Skeletal muscle tissue (tissue), 4 donors: ENCODE measurements around the gene SVIL. TPM values are rescaled to one million over a fixed set of nuclear protein-coding genes. Genes with fewer than 3 reads are reported as not detected.
"Not testable (repeated sequence)": the region's sequence is repeated elsewhere in the genome, so short reads cannot be mapped to it uniquely, and the experiment has no call there.

ENCODE experiments used
- H3K27ac ChIP-seq: one replicate; pipeline ENCODE4 v1.7.0; 2013; ENCODE audit warnings: mild to moderate bottlenecking, low read depth, low read length, inconsistent platforms
- H3K27me3 ChIP-seq, 3 donors: one replicate each; pipeline ENCODE4 v1.7.0; 2013; ENCODE audit warnings: low read length in 3 of 3; ENCODE audit not compliant: control insufficient read depth in 3 of 3, insufficient read depth in 3 of 3
- H3K36me3 ChIP-seq, 3 donors: one replicate each; pipeline ENCODE4 v1.7.0; 2013; ENCODE audit warnings: low read length in 3 of 3; ENCODE audit not compliant: control insufficient read depth in 3 of 3, insufficient read depth in 3 of 3
- H3K4me1 ChIP-seq, 3 donors: one replicate each; pipeline ENCODE4 v1.7.0; 2013; ENCODE audit warnings: low read length in 3 of 3, mild to moderate bottlenecking in 3 of 3; ENCODE audit not compliant: control insufficient read depth in 3 of 3, insufficient read depth in 3 of 3
- H3K4me3 ChIP-seq, 3 donors: one replicate each; pipeline ENCODE4 v1.7.0; 2013; ENCODE audit warnings: low read length in 3 of 3
- H3K9ac ChIP-seq, 3 donors: one replicate each; pipeline ENCODE4 v1.7.0; 2013; ENCODE audit warnings: low read length in 3 of 3, mild to moderate bottlenecking in 3 of 3, moderate library complexity in 2 of 3, low read depth in 1 of 3
- H3K9me3 ChIP-seq, 3 donors: one replicate each; pipeline ENCODE4 v1.7.0; 2013; ENCODE audit warnings: low read length in 3 of 3; ENCODE audit not compliant: control insufficient read depth in 3 of 3
- total RNA-seq: library from RNA; depleted of rRNA; stranded (reverse); fragments of >200 nt; gene quantifications from one replicate; pipeline ENCODE4 v1.2.3, GENCODE V29; 2014
- donor health status: Osteomylitis.

SVIL gene
- total RNA-seq, 1 donor from 2014 or later, result 153 TPM

DNA sequence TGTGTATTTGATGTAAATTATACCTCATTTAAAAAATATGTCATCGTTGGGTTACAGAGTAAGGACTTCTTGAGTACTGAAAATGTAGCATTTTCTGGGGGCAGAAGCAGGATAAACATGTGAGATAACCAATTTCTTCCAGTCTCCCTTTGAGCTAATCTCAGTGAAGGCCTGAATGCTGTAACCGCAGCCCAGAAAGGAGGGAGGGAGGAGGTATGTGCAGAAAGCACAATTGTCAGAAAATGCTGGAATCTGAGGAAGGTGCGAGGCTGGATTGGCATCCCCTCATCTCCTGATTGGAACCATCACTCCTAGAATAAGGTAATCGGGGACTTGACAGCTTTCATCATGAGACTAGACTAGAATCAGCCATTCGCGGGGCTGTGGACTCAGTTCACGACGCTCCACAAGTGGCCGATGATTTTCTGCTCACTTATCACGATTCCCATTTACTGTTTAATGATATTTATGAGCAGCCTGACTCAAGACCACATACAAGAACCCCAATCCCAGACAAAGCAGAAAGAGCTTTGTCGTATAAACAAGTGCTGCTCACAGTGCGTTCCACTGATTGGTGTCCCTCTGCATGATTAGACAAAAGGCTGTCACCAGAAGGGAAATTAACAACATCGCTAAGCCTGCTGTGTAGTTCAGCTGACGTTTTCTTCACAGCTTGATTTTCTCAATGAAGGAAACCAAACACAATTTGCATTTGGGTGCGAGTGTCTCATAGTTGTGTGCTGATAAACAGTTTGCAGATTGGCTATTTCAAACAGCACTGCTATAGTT is 93.2 kb downstream of the SVIL start:
- Histone ChIP-seq H3K36me3 (peaks cover 3 to 17% (median 6%) of the 10 kb centered on the region in 3 donors), H3K4me1 (peaks cover 61 to 77% (median 73%) of the 10 kb centered on the region in 3 donors), H3K4me3 (no peak overlapping the region), H3K9ac (no peak overlapping the region), H3K27ac (no peak overlapping the region), H3K9me3 (no peaks in the 10 kb centered on the region), H3K27me3 (no peaks in the 10 kb centered on the region)

DNA sequence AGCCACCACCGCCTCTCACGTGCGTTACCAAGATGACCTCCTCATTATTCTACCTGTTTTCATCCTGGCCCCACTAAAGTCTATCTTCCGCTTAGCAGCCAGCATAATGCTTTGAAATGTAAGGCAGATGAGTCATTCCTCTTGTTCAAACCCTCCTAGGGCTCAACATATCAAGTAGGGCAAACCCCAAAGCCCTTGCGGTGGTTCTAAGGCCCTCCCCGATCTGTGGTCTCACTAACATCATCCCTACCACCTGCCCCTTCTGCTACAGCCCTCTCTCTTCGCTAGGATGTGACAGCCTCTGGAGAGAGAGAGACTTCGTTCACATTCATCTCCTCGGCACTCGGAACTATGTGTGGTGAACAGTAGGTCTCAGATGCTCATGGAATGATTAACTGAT is 94.8 kb downstream of the SVIL start:
- Histone ChIP-seq H3K27me3 (no peaks in the 10 kb centered on the region), H3K27ac (no peak overlapping the region), H3K9ac (no peak overlapping the region), H3K4me1 (peaks cover 77 to 88% (median 84%) of the 10 kb centered on the region in 3 donors), H3K9me3 (no peaks in the 10 kb centered on the region), H3K36me3 (peaks cover 3 to 17% (median 9%) of the 10 kb centered on the region in 3 donors), H3K4me3 (no peak overlapping the region)

DNA sequence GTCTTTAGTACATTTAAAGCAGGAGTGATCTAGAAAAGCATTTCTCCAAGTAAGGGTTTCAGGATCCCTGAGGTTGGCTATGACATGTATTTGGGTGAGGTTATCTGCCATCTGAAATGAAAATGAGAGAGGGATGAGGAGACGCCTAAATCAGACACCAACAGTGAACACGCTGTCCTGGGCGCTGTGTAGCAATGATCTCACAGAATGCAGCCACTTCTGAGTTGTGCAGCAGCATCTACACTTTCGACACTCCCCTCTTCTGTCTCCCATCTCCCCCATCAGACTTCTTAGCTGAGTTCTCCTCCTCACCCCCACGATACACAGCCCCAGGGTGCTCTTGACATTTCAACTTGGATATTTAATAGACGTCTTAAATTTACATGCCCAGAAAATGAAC is 95.4 kb downstream of the SVIL start:
- Histone ChIP-seq H3K9ac (no peak overlapping the region), H3K4me1 (peaks cover 76 to 84% (median 79%) of the 10 kb centered on the region in 3 donors), H3K27me3 (no peaks in the 10 kb centered on the region), H3K36me3 (peaks cover 3 to 14% (median 9%) of the 10 kb centered on the region in 3 donors), H3K4me3 (no peak overlapping the region), H3K9me3 (no peaks in the 10 kb centered on the region), H3K27ac (no peak overlapping the region)

DNA sequence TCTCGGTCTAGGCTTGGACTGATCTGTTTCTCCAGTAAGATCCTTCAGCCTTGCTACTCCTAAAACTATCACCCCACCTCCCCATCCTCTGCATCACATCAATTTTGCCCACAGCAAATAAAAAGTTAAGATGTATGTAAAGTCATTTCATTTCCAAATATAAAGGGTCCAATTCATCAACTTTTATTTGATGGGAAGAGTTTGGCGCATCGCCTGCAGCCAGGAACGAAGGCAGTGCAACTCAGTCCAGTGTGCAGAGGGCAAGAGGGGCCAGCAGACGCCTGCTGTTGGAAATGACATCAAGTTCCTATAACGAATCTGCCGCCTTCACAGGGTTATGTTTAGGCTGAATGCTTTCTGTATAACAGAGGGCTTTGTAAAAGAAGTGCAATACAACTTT is 97.0 kb downstream of the SVIL start:
- H3K9ac ChIP-seq, result peak overlapping the region in 1 of 3 donors; percentile 47
- no peak overlapping the region for H3K4me3 ChIP-seq
- no peaks in the 10 kb centered on the region for H3K9me3 ChIP-seq
- no peak overlapping the region for H3K27ac ChIP-seq
- H3K4me1 ChIP-seq, result peaks cover 63 to 83% (median 72%) of the 10 kb centered on the region in 3 donors
- H3K27me3 ChIP-seq, result no peaks in the 10 kb centered on the region
- peaks cover 12 to 19% (median 19%) of the 10 kb centered on the region in 3 donors for H3K36me3 ChIP-seq

DNA sequence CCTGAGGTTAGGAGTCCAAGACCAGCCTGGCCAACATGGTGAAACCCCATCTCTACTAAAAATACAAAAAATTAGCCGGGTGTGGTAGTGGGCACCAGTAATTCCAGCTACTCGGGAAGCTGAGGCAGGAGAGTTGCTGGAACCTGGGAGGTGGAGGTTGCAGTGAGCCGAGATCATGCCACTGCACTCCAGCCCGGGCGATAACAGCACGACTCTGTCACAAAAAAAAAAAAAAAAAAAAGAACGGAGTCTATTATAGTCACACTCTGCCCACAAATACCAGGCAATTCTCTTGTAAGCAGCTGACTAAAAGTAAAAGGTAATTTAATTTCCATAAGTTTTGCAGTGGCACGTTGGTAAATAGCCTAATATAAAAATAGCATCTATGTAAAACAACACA is 98.1 kb downstream of the SVIL start:
- H3K27me3 ChIP-seq, H3K4me3 ChIP-seq, H3K9me3 ChIP-seq: not testable (repeated sequence)
- H3K27ac ChIP-seq, result peak overlapping the region; percentile 64
- H3K4me1 ChIP-seq, result peaks cover 58 to 82% (median 73%) of the 10 kb centered on the region in 3 donors
- peaks cover 23 to 31% (median 27%) of the 10 kb centered on the region in 3 donors for H3K36me3 ChIP-seq
- H3K9ac ChIP-seq, result peak overlapping the region in 1 of 3 donors; percentile 20

DNA sequence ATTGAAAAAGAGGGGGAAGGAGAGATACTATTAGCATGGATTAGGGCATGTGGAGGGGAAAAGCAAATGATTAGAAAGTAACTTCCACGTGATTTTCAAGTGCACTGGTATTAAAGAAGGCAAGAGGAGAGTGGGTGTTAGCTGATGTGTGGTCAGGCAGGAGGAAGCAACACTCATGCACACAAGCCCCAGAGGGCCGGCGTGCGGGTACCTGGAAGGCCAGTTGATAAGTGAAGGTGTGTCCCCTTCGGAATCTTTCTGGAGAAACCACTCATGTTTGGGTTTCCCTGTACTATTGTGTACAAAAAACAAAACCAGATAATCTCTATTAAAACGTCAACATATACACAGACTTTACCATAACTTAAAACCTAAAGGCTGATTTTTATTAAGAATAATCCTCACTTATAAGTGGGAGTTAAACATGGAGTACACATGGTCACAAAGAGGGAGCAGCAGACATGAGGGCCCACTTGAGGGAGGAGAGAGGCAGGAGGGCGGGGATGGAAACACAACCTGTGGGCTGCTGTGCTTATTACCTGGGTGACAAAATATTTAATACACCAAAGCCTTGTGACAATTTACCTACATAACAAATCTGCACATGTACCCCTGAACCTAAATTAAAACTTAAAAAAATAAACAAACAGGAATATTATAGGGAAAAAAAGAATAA is 98.9 kb downstream of the SVIL start:
- Histone ChIP-seq H3K9ac (peak overlapping the region; percentile 12 to 51 (median 47)), H3K27ac (peak overlapping the region; percentile 64), H3K27me3 (no peaks in the 10 kb centered on the region), H3K4me1 (peaks cover 61 to 80% (median 71%) of the 10 kb centered on the region in 3 donors), H3K9me3 (no peaks in the 10 kb centered on the region), H3K36me3 (peaks cover 26 to 32% (median 32%) of the 10 kb centered on the region in 3 donors), H3K4me3 (peak overlapping the region in 2 of 3 donors; percentile 10 to 15)

DNA sequence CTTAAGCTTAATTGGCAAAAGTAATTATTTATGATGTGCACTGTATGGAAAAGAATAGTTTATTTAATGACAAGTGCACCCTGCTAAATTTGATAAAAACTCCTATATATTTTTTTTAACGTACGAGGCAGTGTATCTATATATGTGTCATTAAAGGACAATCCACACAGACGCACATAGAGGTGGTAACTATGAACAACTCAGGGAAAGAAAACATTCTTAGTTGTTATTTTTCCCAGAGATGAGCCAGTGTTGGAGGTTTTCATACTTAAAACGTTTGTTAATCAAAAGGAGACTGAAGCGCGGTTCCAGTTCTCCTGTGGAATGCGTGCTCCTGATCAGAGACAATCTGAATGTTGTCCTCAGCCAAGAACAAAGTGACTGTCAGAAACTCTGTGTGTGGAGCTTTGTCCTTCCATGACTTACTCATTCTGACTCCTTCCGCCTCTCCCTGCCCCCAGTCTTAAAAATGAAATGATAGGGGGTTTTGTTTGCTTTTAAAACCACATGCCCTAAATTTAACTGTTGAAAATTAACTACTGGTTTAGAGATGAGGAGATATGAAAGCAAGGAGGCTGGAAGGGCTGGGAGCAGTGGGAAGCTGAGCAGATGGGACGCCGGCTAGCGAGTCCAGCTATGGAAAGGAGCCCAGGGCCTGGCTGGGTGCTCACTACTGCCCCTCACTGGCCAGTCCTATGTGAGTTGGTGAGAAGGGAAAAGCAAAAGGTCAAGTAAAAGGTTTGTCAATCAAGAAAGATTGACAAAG is 99.6 kb downstream of the SVIL start:
- Histone ChIP-seq H3K36me3 (peaks cover 29 to 33% (median 30%) of the 10 kb centered on the region in 3 donors), H3K9ac (peak overlapping the region; percentile 12 to 57 (median 47)), H3K9me3 (no peaks in the 10 kb centered on the region), H3K4me3 (peak overlapping the region in 2 of 3 donors; percentile 10 to 15), H3K27me3 (no peaks in the 10 kb centered on the region), H3K4me1 (peaks cover 59 to 81% (median 65%) of the 10 kb centered on the region in 3 donors), H3K27ac (peak overlapping the region; percentile 64)

DNA sequence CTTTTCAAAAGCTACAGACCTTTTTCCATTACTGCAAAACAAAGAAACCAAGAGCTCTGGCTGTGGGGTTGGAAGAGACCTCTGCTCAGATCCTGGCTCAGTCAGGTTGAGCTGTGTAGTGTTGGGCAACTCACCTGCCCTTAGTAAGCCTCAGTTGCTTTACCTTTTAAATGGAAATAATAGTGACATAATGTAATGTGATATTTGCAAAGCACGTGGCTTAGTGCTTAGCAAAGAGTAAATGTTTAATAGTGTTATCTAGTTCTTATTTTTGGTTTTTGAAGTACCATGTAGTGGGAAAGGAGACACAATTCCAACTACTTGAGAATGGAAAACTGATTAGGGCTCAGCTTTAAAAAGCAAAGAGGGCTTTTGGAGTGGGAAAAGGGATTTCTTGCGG is 100.2 kb downstream of the SVIL start:
- Histone ChIP-seq H3K27me3 (no peaks in the 10 kb centered on the region), H3K9me3 (no peaks in the 10 kb centered on the region), H3K27ac (peak overlapping the region; percentile 64), H3K4me1 (peaks cover 54 to 81% (median 64%) of the 10 kb centered on the region in 3 donors), H3K9ac (peak overlapping the region in 1 of 3 donors; percentile 57), H3K4me3 (no peak overlapping the region), H3K36me3 (peaks cover 35 to 38% (median 36%) of the 10 kb centered on the region in 3 donors)

DNA sequence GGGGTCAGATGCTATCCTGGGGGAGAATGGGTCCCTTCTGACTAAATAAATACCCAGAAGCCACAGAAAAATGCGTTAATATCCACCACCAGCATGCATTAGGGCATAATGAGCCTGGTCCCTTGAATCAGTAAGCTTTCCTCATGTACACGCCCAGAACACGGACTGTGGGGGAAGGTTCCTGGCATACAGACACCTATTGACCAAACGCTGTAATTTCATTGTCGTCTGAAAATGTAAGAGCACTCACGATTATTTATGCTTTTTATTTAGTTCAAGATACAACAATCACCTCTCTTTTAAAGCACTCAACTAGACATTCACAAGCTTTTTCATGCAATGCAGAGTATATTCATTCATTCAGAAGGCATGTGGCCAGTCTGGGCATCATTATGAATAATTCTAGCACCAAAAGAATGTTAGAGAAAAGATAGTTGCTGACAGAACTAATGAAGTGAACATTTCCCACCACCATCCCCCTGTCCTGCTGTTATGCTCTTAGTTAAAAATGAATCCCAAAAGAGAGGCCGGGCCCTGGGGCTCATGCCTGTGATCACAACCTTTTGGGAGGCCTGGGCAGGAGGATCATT is 101.0 kb downstream of the SVIL start:
- Histone ChIP-seq H3K27ac (no peak overlapping the region), H3K4me1 (peaks cover 50 to 78% (median 67%) of the 10 kb centered on the region in 3 donors), H3K27me3 (no peaks in the 10 kb centered on the region), H3K4me3 (no peak overlapping the region), H3K36me3 (peaks cover 36 to 41% (median 37%) of the 10 kb centered on the region in 3 donors), H3K9ac (peak overlapping the region in 2 of 3 donors; percentile 16 to 33), H3K9me3 (no peaks in the 10 kb centered on the region)
